NCI-H510A (cell line): Measurements from ENCODE around the gene SORBS2.

Source experiments
- DNase-seq: peaks from one replicate; lab custom pipeline; 2025; lab: John Stamatoyannopoulos, UW

Gene SORBS2

DNA sequence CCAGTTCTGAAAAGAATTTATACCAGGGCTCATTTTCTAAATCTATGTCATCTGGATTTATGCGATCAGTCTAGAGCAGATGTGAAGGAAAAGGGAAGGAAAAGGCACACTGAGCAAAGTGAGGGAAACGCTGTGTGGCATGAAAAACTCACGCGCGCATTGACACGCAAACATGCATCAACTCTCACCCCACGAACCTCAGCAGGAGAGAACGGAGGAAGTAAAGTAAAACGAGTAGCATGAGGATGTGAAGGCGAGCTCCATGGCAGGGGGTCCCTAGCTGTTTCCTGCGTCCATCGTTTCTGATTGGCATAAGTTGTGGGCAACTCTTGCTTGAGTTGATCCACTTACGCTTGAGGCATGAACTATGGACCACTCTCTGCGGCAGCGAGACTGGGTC lies 173.9 kb downstream of the SORBS2 start:
- DNase-seq: no peak

DNA sequence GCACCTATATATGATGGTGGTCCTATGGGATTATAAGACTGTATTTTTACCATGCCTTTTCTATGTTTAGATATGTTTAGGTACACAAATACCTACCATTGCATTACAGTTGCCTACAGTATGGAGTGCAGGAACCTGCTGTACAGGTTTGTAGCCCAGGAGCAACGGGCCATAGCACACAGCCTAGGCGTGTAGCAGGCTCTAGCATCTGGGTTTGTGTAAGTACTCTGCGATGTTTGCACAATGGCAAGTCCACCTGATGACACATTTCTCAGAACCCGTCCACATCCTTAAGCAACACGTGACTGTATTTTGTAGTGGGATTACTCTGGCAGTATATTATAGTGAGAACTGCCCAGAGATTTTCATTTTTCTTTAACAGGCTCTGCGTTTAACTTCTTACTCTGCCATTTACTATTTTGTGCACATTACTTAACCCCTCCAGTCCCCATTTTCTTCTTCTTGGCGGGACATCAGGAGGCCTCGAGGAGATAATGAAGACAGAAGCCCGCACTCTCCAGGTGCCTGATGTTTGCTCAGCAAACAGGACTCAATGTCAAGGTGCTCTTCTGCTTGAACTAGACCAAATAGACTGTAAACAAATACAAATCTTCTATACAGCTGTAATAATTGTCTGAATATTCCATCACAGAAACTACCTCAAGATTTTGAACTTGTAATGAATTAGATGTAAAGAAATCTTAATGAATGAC lies 174.7 kb downstream of the SORBS2 start:
- DNase-seq: peak; percentile 64

- no peak for DNase-seq
Observed at GRCh38 chr4:185634066-185634652, 177.8 kb downstream of the SORBS2 start.

- no peak for DNase-seq
Observed at GRCh38 chr4:185626798-185627197, 185.2 kb downstream of the SORBS2 start.

DNA sequence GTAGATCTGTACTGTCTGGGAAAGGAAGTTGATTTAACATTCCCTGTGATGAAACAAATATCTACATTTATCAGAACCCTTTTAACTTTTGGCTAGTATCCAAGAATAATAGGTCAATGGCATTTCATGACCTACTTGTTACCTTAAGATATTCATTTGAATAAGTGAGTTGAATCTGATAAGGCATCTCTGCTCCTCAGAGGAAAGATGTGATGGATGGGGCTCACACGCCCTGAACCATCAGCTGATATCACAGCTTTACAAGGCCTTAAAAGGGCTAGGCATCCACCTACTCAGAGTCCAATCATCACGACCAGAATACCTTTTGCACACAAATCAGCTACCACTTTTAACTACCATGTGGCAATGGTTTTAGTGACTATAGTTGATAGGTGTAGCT lies 186.5 kb downstream of the SORBS2 start:
- no peak for DNase-seq

GRCh38 chr4:185624259-185624589 lies 187.8 kb downstream of the SORBS2 start:
- no peak for DNase-seq

DNA sequence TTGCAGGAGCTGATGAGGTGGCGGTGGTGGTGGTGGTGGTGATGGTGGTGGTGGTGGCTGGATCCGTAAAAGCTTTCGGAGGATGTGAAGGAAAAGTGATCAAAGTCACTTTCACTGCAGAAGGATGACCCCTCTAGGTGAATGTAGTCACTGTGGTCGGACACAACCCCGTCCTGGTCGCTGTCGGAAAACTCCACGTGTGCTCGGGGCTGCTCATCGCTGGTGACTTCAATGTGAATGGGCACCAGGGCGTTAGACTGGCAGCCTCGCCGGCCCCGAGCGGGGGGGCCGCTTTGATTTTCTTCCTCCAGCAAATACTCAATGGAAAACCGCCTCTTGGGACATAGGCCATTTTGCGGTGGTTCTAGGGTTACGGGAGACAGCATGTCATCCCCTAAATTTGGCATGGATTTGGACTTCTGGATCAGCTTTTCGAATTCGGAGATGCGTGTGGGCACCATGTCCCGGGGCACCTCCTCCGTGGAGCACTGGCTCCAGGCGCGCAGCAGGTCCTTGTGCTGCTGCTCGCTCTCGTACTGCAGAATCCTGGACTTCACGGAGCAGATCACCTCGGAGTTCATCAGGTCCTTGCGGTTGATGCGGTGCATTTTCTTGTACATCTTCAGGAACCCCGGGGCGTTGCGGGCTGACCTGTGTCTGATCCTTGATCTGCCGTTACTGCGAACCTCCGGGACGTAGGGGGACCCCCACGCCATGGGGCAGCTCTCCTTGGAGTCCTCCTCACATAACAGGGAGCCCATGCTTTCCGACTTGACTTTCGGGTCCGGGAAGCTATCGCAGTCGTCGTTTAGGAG lies 188.3 kb downstream of the SORBS2 start:
- DNase-seq: no peak

DNA sequence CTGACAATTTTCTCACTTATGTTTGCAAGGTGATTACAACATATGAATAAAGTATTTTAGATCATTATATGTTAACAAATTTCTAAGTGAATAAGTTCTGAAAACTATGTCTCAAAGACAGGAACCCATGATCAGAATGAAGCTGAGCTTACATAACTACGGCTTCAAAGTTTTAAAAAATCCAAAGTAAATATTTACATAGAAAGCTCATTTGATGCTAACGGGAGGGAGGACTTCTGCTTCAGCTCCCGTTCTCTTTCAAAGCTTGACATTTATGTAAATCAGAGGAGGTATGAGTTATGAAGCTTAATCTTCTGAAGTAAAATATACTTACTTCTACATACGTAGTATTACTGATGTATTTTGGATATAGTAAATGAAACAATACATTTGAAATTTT lies 203.8 kb downstream of the SORBS2 start:
- DNase-seq: no peak

DNA sequence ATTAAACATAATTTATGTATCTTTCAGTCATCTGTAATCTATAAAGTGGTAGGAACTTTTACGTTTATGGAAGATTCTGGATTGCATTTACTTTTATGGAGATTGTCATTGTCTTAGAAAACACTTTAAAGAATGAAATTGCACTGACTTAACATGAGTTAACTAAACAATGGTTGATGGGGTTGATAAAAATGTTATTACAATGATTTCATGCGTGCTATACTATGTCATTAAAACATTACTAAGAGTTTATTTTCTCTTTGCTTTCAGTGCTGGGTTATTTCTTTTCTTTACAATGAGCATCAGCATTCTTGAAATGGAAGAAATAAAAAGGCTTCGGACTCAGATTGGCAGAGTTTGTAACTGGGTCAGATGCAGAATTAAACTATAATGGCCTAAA lies 209.6 kb downstream of the SORBS2 start:
- DNase-seq: no peak

- no peak for DNase-seq
Observed at GRCh38 chr4:185600801-185601434, 211.1 kb downstream of the SORBS2 start.

DNA sequence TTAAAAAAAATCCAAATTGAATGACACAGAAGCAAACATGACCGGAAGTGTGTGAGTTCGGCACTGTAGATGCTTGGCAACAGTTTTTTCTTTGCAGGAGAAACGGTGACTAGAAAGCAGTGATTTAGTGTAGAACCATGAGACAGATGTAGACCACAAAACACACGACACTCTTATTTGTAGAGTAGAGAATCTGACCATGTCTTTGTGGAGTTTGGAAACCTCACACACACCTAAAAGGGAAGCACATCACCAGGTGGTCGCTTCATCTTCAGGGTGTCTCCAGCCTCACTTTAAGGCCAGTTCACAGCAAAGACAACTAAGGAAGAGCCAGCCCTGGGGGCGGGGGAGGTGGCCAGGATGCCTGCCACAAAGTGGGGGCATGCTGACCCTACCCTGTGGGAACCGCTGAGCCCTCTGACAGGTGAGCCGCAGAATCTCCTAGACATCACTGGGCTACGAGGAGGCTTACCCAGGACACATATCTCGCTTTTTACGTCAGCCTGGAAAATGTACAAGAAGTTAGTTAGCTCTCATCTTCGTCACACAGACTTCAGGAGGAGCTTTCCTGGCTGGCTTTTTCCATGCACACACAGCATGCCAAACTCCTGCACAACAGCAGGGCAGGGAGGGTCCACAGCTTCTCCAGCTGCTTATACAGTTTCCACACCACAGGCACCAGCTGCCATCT lies 212.3 kb downstream of the SORBS2 start:
- DNase-seq: no peak

GRCh38 chr4:185598846-185599552 lies 213.0 kb downstream of the SORBS2 start:
- no peak for DNase-seq

GRCh38 chr4:185597532-185598188 lies 214.3 kb downstream of the SORBS2 start:
- peak; percentile 1 for DNase-seq

GRCh38 chr4:185592845-185593488 lies 219.0 kb downstream of the SORBS2 start:
- DNase-seq: no peak

GRCh38 chr4:185592438-185592837 lies 219.6 kb downstream of the SORBS2 start:
- no peak for DNase-seq

DNA sequence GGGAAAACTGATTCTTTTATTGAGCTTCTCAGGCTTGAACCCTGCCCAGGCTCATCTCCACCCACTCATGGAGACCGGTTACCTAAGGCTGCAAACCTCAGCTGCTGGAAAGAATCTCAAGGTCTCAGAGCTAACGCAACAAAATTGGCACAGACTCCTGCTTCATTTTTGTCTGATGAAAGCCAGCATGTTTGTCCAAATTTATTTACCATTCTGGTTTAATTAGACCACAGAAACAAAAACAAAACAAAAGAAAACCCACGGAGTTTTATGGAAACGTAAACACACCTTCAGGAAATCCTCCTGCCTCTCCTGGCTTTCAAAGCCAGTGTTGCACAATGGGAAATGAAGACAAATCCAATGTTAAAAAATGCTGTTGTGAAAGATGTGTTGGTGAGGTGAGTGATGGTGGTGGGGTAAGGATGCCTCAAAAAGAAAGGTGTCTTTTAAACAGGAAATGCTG lies 220.3 kb downstream of the SORBS2 start:
- DNase-seq: no peak

DNA sequence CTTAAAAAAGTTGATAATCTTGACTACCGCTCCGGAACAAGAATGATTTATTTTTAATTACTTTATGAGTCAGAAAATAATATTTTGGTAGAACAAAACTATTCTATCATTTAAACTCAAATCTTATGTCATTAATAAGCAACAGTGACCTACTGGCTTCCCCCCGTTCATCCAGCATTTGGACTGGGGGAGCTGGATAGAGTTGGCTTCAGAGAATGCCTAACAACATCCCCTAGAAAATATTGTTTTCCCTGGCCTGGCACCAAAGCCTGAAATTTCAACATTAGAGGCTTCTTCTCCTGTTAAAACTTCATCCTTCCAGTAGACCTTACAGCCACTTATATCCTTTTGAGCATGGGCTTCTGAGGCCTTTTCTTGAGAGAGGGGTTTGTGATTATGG lies 221.0 kb downstream of the SORBS2 start:
- DNase-seq: no peak

DNA sequence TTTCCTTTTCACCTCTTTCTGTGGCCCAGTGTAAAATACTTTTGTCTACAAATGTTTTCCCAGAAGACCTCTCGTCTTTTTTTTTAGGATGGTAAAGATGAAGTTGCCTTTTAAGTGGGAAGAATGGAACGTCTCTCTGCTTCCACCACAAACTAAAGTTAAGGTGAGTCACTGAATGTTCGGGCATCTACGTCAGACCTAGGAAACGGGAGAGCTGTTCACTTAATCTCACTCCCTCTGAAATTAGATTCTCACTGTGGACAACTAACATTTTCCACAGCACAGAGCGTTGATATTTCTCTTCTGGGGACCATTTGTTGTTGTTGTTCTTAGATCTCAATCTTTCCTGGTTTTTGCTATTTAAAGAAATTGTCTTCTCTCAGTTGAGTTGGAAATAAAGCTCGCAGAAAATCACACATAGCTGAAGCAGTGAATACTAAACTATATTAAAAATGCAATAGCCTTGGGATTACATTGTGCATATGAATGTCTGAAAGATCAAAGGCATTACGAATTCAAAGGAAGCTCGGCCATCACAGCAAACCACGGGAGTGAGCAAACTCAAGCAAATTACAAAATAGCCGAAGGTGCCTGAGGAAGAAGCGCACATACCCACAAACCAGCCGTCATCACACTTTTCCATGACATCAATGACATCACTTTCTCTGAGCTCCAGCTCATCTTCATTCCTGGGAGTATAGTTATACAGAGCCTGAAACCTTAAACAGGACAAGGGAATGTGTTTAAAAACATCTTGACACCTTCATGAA lies 222.7 kb downstream of the SORBS2 start:
- no peak for DNase-seq

GRCh38 chr4:185587427-185588161 lies 224.4 kb downstream of the SORBS2 start:
- DNase-seq: no peak
